ENCODE results near the gene PTTG1IP.

Gene PTTG1IP

DNA sequence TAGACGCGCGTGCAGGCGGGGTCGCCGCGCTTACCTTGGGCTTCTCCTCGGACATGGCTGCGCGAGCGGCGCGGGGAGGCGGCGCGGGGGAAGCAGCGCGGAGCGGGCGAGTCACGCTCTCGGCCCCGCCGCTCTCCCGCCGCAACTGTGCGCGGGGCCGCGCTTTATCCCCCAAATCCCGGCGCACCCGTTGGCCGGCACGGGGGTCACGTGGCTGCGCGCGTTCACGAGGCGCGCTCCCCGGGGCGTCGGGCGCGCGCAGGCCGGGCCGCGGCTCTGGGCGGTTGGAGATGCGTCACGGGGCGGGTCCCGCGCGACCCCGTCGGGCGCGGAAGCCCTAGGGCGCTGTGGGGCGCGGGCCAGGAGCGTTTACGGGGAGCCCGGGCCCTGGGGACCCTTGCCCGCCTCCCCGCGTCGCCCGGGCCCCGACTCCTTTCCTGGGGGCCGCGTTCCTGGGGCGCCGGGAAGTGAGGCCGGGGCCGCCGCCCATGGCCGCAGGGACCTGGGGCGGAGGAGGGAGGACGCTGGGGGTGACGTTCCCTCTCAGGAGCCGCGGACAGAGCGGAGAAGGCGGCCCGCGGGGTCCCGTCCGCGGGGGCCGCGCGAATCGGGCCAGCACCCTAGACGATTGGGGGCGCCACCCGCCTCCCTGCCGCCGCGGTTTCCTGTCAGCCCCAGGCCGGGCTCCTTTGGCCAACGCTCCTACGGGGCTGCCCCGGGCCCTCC is 55.4 kb downstream of the PTTG1IP start, which contains the start of gene SUMO3:
Gene SUMO3, minus strand, starts transcription at position 149 of the 726 bp plus-strand sequence. Its CDS starts 94 bp downstream, at position 55.
- peak; percentile 83 for DNase-seq

DNA sequence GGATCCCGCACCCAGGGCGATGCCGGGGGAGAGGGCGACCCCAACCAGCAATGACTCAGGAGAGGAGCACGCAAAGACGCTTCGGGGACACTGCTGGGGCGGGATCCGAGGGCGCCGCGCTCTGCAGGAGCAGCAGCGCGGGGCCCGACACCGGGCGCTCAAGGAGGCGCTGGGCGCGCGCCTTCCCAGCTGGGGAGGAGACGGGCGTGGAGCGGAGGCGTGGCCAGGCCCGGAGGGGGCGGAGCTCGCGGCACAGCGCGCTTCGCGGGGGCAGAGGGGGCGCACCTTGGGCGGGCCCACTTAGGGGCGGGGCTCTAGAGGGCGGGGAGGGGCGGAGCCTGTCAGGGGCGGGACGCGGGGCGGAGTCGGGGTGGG is 56.0 kb downstream of the PTTG1IP start:
- peak; percentile 95 for DNase-seq

DNA sequence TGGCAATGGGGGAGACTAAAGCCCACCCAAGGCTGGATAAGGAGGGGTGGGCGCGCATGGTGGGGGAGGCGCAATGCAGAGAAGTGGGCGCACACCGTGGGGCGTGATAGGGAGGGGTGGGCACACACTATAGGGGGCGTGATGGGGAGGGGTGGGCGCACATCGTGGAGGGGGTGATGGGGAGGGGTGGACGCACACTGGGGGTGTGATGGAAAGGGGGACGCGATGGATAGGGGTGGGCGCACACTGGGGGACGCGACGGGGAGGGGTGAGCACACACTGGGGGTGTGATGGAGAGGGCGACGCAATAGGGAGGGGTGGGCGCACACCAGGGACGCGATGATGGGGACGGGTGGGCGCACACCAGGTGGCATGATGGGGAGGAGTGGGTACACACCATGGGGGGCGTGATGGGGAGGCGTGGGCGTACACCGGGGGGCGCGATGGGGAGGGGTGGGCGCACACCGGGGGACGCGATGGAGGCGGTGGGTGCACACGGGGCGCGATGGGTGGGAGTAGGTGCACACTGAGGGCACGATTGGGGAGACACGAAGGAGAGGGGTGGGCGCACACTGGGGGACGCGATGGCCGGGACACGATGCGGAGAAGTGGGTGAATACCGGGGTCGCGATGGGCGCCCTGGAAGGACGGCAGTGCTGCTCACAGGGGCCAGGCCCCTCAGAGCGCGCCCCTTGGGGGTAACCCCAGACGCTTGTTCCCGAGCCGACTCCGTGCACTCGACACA is 56.6 kb downstream of the PTTG1IP start:
- DNase-seq: no peak

DNA sequence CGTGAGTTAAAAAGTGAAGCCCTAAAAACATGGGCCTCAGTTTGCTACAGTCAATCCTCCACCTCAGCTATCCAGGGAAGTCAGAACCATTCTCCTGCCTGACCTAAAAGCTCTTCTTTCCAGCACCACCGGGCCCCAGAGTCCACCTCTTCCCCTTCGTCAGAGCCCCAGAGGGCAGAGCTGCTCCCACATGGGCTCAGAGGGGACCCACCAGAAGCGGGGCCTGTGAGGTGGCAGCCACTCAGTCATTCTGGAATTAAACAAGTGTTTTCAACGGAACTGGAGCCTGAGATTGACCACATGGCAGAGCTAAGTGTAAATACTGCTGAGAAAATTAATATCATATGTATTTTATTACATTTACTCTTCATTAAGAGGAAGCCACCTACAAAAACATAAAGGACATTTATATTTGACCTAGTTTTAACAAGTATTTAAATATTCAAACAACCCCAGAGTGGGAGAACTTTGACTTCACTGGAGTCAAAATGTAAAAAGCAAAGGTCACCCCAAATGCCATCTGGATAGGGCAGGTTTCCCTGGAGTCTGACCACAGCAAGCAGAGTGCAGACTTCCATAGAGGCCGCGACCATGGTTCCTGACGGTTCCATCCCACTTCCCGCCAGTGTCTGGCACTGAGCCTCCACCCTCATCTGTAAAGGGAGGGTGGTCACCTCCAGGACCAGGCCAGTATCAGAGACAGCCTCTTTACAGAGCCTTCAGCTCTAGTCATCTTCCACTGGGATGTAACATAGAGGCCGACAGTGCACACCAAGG is 57.5 kb downstream of the PTTG1IP start:
- no peak for DNase-seq

DNA sequence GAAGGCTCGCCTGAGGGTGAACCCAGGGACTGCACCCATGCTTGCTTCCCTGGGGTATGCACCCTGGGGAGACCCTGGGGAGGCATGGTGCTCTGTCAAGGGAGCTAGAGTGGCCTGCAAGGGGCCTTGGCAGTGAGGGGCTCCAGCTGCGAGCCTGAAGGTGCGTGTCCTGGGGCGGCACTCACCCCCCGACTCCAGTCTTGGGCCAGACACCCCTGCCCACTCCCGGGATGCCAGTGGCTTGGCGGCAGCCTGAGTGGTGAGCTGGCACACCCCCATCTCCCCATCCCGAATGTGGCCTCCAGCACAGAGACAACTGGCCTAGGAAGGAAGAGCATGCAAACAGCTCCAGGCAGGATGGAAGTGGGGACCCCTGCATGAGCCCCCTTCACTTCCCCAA is 58.3 kb downstream of the PTTG1IP start:
- no peak for DNase-seq

DNA sequence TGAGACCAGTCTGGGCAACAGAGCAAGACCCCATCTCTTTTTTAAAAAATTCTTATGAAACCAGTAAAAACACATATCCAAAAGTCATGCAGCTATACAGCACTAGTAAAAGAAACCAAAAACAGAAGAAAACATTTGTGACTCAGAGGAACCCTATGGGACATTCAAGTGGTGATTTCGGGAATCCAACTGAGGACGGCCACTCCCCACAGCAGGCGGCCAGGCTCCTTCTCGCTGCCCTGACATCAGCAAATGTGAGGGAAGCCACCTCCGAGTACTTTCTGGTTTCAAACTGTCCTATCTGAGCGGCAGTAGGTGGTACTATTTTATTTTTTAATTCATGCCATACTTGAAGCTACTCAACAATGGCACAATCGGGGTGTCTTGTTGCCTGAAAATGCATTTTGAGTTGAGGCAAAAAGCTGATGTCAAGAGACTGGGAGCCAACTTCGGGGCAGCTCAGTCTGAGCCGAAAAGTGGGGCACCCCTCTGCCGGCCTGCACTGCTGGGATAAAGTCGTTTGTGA is 58.9 kb downstream of the PTTG1IP start:
- no peak for DNase-seq

DNA sequence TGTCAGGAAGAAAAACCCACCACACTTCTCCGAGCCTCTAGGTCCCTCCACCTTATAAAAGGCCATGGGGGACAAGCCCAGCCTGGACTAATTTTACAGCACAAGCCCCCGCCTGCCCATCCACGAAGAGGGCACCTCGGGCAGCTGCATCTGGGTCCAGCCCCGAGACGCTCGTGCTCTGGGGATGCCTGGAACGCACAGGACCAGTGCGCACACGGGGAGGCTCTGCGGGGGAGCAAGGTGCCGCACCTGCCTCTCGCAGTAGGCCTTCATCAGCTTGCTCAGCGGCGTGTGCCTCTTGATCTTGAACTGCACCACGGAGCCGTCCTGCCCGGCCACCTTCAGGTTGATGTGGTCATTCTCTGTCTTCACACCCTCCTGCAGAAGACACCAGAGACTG is 59.8 kb downstream of the PTTG1IP start:
- no peak for DNase-seq

DNA sequence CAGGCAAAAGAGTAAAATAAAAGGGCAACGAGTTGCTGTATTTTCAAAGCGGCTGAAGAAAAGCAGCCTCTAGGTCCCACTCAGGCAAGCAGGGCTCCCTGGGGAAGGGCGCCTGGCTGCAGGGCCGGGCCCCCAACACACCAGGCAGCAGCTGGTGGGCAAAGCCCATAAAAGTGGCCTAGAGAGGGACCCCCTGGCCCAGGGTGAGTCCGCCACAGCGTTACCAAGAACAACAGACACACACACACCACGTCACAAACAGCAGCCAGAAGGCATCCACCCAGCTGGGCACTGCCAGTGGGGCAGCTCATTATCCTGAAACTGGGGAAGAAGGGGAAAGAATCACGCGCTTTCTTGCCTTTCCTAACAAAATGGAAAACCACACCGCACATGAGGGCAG is 60.3 kb downstream of the PTTG1IP start:
- DNase-seq: no peak

DNA sequence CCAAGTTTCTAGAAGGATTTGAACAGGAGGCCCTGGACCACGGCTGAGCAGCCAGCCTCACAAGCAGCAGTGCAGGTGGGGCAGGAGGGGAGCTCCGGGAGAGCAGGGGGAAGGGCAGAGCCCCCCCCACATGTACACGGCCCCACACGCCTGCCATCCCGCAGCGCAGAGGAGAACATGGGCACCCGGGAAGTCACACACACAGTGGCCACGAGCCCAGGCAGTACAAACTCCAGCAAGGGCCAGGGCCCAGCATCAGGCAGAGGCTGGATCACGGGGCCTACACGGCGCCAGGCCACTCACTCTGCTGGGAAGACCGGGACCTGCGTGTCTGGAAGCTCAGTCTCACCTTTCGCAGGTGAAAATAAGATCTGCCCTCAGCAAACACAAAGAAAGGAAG is 60.9 kb downstream of the PTTG1IP start:
- no peak for DNase-seq

DNA sequence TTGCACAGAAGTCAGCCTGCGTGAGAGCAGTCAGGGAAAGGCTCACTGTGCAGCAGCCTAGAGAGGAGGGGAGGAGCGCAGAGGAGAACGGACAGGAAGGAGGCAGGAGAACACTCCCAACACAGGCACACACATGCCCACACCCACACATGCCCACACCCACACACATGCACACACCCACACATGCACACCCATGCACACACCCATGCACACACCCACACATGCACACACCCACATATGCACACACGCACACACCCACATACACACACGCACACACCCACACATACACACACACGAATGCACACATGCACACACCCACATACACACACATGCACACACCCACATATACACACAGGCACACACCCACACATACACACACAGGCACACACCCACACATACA is 62.7 kb downstream of the PTTG1IP start:
- no peak for DNase-seq

DNA sequence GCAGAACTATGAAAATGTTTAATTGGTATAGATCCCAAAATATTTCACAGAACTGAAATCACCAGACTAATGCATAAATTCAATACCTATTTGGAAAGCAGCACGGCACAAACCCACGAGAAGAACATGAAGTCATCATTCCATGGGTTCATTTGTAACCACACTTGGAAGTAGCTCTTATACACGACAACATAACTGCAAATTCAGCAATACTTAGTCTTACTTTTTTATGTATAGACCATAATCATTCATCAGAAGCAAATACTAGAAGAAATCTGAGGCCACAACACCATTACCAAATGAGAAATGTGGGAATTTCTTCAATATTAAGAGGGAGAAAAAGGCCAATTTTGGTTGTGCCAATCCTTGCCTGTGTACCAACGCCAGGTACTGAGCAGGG is 67.6 kb downstream of the PTTG1IP start:
- no peak for DNase-seq

DNA sequence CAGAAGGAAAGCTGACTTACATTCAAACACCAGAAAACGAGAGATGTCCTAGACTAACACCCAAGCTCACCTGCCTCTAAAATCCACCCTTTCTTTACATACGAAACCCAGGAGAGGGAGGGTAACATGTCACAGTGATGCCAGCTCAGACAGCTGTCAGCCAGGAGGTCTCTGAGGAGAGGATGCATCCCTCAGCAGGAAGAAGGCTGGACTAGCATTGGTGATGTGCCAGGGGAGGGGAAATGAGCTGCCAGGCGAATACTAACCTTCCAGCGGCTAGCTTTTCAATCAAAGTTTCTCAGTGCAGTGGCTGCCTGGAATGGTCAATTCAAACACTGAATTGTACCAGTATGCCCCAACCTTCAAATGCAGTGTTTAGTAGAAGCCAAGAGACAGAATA is 68.3 kb downstream of the PTTG1IP start:
- no peak for DNase-seq

DNA sequence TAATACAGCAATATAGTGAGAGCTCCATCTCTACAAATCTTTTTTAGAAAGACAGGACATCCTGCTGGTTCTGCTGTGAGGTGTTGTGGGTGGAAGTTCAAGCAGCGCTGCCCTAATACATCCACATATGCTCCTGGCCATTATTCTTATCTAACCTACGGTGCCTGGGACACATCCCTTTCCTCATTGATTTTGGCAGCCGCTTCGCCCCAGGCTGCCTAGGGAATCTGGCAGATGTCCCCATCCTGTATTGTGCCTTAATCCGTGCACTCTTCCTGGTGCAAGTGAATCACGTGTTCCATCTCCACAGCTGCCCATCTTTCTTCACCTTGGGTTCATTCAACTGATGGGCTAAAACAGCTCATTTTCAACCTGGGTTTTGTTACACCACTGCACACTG is 68.7 kb downstream of the PTTG1IP start:
- no peak for DNase-seq

DNA sequence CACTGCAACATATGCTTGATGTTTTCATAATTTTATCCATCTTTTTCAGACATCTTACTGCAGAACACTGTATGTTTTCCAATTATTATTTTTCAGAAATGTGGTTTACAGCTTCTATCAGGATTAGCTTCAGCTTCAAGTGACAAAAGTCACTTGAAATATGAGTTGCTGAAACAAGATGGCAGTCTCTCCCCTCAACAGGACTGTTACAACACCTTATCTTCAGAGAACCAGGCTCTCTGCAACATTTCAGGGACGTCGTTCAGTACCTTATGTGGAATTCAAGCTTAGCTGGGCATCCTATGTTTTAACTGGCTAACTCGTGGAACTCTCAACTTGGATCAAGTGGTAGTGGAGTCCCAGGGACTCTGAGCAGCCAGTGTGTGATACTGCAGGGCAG is 69.8 kb downstream of the PTTG1IP start:
- DNase-seq: no peak

DNA sequence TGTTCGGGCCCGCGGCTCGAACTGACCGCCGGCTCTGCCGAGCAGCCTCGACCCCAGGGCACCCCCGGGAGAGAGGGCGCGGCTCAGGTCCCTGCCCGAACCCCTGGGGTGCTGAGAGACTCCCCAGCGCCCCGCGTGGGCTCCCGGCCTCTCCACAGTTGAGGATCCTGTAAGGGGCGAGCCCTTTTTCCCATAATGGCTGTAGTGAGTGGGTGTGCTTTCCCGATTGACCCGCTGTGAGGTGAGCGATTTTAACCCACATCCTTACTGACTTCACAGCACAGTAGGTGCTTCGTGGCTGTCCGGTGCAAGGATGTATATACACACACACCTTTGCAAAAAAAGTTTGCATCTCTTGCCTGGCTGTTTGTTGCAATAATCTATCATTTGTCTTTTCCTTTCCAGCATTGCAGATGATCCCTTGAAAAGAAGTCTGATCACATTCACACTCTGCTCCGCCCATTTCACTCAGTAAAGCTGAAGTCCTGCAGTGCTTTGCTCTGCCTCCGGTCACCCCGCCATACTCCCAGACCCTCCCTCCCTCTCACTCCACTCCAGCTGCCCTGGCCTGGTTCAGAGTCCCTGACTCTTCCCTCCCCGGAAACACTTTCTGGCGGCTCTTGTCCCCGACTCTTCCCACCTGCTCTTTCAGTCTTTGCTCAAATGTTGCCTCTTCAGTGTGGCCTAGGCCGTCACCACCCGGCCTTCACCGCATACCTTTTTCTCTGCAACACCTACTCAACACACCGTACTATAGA is 70.9 kb downstream of the PTTG1IP start:
- no peak for DNase-seq

DNA sequence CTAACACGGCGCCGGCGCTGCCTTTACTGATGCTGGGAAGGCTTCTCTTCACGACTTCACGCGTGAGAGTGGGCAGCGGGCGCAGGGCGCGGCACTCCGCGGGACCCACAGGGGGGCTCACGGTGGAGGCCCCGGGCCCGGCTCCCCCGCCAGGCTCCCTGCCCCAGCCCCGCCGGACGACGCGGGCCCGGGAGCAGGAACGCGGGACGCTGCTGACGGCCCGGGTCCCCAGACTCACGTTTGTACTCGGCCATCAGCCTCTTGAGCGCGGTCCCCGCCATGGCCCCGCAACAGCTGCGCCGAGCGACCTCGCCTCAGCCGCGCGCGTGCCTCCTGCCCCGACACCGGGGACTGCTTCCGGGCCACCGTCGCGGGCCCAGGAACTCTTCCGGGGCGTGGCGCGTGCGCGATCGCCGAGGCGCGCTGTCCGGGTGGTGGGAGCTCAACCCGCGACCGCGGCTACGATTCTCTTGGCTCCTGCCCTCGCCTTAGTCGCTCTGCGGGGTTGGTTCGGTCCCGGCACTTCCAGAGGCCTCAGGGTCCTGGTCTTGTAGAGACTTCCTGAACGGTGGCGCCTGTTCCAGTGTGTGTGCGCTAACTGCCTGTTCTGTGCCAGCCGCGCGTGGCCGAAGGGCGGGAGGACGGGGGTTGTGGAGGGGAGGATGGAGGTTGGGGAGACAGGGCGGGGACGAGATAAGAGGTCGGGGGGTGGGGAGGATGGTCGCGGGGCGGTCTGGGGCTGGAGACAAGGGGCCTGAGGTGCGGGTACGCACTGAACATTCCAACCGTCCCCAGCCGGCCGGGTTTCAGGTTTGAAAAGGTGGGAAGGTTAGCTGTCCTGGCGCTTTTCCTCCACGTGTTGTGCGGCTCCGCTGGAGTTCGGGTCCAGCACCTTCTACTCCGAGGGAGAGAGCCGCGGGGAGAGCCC is 71.8 kb downstream of the PTTG1IP start, which contains the start of gene UBE2G2:
Gene UBE2G2, minus strand, starts transcription at position 353 of the 928 bp plus-strand sequence. Its CDS starts 72 bp downstream, at position 281.
- DNase-seq: peak; percentile 85

DNA sequence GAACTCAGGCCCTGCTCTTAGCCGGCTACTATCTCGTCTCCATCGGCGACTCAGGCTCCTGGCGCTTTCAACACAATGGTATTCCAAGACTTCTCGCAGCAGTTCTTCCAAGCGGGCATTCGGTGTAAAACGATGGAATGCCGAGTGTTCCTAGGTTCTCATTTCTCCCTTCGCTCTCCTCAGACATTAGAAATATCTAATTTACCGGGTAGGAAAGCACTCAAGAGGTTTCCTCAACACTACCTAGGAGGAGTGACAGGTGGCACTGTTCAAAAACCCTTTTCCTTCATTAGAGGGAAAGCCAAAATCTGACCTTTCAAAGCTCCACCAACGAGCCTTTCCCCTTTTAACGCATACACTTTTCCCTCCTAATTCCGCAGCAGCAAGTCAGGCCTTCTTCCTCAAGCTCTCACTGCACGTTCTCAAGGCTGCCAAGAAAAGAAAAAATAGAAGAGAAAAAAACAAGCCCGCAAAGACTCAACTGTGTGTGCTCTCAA is 72.5 kb downstream of the PTTG1IP start:
- peak; percentile 38 for DNase-seq

DNA sequence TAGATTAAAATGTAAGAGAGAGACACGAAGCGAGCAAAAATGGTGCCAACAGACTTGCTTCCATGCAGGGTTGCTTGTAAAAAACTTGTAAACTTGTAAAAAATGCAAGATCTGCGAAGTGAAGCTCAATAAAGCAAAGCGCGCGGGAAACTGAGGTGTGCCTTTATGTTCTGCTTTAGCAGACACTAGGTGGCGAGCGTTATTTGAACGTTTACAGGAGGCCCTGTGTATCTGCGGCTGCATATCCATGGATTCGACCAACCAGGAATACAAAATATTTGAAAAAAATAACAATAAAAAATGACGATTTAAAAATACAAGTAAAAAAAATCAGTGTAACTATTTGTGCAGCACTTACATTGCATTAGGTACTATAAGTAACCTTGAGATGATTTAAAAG is 73.4 kb downstream of the PTTG1IP start:
- DNase-seq: peak; percentile 35

DNA sequence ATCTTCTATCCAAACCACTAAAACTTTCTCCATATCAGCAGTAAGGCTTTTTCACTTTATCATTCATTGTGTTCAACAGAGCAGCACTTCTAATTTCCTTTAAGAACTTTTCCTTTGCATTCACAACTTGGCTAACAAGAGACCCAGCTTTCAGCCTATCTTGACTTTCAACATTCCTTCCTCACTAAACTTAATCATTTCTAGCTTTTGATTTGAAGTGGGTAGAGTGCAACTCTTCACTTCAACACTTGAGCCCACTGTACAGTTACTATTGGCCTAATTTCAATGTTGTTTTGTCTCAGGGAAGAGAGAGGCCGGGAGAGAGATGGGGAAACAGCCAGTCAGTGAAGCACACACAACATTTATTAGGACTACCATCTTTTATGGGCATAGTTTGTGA is 73.8 kb downstream of the PTTG1IP start:
- DNase-seq: no peak

All from CD4-positive, alpha-beta T cell treated with Interleukin-6 for 4 hours (primary cell).